GM18861 (cell line): ENCODE data around the gene ELOVL3.
A peak's percentile ranks its signal among the peaks of the same experiment; 100 is the strongest.

Source experiments
- ATAC-seq: cut with Tn5 transposase; IDR thresholded peaks from one replicate; pipeline ENCODE4 v1.9.1; 2021; ENCODE audit not compliant: unreplicated experiment

Gene ELOVL3

DNA sequence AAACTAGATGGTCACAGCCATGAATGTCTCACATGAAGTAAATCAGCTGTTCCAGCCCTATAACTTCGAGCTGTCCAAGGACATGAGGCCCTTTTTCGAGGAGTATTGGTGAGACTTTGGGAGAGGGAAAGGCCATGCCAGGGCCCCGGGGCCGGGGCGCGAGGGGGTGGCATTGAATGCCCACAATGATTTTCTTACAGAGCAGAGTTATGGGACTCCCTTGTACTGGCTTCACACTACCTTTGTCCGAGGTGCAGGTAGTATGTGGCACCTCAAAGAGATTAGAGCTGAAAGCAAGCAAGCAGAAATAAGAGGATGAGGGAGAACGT is 407 bp downstream of the ELOVL3 start:
- ATAC-seq = no peak

DNA sequence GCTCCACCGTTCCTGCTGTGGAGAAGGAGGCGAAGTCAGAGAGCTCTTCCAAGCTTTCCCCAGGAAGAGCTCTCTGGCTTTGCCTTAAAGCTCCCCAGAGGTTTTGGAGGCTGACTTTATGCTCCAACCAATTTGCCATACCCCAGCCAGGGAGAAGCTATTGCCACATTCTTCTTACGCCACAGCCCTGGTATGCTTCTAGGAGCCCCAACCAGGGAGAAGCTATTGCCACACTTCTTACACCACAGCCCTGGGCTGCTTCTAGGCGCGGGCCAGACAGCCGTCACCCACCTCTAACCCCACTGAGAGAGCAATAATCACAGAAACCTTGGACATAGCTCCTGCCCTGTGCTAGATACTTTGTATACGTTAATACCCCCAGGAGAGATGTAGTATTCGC is 951 bp downstream of the ELOVL3 start:
- no peak for ATAC-seq

DNA sequence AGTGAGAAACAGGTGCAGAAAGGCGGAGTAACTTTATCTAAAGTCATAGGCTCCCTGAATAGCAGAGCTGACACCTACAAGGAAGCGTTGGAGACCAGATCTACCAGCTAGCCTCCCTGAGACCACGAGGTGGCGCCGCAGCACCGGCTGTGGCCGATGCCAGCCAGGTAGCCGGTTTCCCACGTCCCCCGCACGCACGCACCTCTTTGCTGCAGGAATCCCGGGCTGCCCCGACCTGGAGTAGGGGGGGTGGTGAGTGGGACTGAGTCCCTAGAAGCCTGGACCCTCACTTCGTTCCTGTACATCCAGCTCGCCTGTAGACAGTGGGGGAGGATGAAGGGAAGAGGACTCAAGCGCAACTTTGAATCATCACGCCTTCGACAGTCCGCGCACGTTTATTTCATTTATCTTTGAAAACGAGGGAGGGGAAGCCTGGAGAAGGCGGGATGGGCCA is 3.7 kb downstream of the ELOVL3 start:
- peak; percentile 38 for ATAC-seq

DNA sequence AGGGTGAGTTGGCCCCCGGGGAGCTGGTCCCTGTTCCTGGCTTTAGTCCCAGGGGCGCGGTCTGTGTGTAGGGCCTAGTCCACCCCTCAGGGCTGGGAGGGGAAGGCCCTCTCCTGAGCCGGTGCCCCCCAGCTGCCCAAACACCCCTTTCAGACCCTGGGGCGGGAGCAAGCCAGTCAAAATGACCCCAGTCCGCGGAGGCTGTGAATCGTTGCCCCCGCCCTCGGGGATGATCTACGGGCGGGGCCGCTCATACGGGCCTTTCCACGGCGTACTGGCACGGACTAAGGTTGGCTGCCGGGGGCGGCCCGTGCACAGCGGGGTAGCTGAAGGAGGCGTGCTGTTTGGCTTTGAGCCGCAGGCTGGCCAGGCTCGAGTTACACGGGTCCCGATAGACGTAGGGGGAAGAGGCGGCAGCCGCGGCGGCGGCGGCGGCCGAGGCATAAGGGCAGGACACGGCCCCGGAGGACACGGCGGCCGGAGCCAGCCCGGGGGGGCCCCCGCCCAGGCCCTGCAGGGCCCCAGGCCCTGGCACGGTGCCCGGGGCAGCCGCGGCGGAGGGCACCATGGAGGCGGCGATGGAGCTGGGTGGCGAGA is 4.3 kb downstream of the ELOVL3 start:
- ATAC-seq = no peak

DNA sequence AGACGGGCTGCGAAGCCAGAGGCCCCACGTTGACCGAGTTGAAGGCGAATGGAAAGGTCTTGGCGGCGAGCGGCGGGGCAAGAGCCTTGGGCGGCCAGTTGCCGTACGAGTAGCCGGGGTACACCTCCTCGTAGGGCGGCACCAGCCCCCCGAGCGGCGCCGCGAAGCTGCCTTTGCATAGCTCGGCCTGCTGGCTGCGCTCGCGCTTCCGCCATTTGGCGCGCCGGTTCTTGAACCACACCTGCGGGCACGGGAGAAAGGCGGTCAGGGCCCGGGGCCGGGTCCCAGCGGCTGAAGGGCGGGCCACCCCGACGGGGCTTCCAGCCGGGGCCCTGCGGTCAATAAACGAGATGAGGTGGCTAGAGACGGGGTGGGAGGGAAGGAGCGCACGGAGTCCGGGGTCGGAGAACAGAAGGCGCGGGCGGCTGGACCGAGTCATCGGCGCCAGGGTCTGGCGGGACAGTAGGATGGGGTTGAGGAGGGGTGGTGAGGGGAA is 4.8 kb downstream of the ELOVL3 start:
- no peak for ATAC-seq

DNA sequence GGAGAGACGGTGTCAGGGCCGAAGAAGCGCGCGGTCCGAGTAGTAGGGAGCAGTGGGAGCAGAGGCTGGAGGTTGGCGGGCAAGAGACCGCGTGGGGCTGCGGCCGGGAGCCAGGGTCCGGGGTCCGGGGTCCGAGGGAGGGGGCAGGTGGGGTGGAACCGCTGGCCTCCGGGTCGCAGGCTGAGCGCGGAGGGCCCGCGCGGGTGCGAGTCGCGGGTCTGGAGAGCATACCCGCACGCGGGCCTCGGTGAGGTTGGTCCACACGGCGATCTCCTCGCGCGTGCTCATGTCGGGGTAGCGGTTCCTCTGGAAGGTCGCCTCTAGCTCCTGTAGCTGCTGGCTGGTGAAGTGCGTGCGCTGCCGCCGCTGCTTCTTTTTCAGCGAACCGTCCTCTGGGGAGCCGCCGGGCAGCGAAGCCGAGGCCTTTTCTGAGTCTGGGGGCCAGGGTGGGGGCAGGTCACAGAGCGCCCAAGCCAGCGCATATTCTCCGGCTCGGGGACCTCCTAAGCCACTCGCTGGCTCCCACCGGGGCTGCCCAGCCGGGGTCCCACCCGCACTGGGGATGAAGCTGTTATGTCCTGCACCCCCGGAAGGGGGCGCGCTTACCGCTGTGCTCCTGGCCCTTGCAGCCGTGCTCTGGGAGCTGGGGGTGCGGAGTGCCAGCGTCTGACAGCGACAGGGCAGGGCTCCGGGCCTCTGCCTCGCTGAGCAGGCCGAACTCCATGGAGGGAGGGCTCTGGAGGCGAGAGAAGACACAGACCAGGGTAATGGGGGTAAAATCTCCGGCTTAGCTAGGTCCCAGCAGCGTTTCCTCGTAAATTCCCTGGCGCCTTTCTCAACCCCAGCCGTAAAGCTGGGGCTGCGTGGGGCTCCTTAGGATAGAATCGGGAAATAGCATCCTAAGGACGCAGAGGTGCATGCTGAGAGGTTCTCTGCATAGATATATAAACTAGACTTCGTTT is 5.5 kb downstream of the ELOVL3 start:
- no peak for ATAC-seq

DNA sequence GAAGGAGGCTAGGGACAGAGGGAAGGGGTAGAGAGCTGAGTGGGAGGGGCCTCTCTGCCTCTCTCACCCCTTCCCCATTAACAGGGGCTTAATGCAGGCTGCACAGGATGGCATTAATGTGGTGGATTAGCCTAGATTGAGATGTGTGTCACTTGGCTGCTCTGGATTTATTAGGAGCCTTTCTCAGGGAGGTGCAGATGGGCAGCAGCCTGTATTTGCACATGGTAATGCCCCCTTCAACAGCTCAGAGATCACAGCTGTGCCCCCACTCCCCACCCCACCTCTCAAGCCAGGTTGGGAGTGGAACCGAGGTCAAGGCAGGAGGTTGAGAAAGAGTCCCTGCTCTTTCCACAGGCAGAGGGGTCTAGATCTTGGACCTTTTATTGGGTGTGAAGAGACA is 7.9 kb downstream of the ELOVL3 start:
- no peak for ATAC-seq

DNA sequence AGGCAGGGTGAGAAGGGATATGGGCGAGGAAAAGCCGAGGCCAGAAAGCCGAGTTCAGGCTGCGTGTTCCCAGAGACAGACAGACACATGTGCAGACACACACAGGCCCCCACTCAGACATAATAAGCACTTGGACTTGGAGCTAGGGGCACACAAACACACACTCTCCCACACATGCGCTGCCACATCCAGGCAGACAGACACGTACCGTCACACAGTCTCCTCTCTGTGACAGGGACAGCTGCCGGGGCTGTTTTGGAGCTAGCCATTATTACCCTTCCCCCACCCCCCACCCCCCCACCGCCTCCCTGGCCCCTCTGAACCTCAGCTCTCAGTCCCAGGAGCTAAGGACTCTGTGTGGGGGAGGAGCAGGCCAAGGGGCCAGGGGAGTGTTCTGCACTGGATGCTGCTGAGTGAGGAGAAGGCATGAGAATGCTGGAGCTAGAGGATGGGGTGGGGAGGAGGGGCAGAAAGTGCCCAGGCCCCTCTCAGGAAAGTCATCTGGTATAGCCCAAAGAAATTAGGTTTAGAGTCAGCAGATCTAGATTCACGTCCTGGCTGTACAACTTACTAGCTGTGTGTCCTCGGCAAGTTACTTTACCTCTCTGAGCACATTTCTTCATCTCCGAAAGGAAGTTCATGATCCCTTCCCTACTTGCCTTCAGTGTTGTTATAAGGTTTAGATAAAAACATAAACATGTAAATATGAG is 8.9 kb downstream of the ELOVL3 start:
- no peak for ATAC-seq

DNA sequence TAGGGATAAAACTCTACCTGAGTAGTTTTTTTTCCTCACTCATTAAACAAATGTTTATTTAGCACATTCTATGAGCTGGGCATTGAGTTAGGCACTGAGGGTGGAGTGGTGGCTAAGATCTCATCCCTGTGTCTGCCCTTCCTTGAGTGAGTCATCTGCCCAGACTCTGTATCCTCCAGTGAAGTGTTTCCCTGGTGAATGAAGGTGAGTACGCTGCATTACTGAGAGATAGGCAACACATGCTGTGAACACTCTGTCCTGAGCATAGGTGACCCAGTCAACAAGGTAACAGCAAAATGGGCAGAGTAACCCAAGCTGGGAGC is 9.5 kb downstream of the ELOVL3 start:
- ATAC-seq = no peak

DNA sequence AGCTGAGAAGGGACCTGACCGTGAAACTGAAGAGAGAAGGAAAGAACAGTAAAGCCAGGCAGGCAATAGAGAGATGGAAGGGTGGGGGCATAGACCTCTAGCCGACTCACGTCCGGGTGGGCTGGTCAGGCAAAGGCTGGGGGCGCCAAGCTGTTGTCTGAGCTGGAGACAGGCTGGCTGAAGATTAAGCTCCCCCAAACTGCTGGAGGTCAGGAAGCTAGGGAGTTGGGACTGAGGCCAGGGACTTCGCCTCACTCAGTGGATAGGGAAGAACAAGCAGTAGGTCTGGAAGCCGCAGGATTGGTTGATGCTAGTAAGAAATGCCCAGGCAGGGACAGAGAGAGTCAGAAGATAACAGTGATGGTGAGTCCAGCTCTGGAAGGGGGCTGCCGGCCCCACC is 9.9 kb downstream of the ELOVL3 start:
- no peak for ATAC-seq

DNA sequence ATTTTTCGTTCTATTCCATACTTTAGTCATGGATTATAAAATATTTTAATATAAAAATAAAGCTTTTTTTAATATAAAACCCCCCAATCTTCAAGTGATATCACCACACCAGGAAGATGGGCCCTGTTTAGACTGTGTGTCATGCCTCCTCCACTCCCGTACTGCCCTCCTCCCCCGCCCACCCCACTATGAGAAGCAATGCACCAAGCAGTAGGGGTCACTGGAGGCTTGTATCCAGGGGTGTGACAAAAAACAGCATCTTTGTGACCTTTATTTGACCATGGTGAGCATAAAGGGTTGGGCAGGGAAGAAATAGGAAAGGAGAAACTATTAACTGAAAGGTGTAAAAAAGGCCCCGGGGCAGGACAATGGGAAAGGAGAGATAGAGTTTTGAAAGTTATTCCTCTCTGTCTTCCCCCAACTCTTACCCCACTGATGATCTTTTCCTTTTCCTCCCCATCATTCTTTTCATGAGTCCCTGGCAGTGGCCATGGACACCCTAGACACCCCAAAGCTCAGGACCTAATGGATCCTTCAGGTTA is 11.7 kb downstream of the ELOVL3 start:
- no peak for ATAC-seq

DNA sequence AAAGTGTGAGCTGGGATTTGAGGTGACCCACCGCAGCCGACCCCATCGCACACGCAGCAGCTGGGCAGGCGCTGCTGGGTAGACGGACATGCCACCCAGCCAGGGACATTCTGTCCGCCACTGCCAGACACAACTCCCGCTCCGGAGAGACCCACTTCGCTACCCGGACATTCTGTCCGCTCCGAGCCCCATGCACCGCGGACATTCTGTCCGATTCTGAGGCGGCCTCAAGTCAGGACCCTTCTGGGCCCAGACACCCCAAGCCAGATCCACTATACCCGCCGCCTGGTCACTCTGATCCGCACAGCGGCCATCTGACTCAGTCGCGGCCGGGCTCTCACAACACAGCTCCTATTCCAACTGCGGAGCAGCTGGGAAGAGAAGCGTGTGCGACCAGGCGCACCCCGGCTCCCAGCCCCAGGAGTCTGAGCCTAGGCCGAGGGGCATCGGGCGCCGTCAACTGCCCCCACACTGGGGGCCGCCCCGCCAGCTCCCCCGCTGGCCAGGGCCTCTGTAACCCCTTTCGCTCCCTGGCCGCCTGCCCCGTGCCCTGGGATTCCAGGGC is 14.4 kb downstream of the ELOVL3 start:
- ATAC-seq = no peak

DNA sequence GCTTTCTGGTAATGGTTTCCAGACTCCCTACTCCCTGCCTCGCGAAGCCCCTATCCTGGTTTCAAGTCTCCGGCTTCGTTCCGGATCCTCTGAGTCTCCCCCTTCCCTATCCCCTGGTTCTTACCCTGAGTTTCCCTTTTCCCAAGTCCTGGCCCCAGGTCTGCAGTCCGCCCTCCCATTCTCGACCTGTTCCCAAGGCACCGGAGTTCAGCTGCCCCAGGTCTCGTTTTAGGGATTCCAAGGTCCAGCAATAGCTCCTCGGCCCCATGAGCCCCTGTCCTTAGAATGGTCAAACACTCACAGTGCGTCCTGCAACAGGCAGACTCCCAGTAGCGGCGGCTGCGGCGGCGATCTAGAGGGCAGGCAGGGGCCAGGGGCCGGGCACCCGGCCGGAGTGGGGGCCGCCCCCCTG is 14.9 kb downstream of the ELOVL3 start:
- no peak for ATAC-seq

DNA sequence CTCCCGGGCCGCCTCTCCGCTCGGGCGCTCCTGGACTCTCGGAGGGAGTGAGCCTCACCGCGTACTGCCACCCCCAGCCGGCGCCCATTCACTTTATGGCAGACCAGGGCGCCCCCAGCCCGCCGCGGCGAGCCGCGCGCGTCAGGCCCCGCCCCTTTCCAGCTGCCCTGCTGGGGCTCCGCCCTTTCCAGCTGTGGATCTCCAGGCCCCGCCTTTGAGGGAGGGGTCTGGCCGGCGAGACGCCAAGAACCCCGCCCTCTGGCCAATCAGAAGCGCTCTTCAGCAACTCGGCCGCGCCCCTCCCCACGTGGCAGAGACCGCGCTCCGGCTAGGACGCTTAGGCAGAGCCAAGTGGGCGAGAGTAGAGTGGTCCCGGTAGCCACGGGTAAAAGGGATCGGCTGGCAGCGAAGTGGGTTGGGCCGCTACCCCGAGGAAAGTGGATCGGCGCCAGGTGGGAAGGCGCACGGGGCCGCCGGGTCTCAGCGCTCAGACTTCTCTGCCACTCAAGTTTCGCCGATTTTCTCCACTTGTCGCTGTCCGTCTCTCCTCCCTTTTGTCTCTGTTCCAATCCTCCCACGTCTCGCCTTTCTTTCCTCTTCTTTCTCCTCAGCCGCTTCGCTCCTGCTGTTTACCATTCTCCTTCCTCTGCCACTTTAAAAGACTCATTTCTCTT is 15.5 kb downstream of the ELOVL3 start, which contains the start of gene PITX3:
TSS of gene PITX3 (minus strand) at position 69 of the 674 bp plus-strand sequence. CDS start 9,432 bp downstream, outside the sequence.
- ATAC-seq = peak; percentile 29

DNA sequence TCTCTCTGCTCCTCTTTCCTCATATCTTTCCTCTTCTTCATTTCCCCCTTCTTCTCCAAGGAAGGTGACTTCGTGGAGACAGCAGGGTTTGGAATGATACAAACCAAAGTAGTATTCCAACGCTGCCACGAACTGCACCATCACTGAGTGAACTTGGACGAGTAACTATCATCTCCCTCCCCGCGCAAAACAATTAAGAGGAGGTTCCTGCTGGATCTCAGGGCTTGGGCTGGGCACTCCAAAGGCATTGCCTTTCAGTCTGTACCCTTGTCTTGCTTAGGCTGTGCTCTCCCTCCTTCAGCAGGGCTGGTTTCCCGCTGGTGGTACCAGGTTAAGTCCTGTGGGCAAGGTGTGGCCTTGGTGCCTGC is 16.0 kb downstream of the ELOVL3 start:
- no peak for ATAC-seq

DNA sequence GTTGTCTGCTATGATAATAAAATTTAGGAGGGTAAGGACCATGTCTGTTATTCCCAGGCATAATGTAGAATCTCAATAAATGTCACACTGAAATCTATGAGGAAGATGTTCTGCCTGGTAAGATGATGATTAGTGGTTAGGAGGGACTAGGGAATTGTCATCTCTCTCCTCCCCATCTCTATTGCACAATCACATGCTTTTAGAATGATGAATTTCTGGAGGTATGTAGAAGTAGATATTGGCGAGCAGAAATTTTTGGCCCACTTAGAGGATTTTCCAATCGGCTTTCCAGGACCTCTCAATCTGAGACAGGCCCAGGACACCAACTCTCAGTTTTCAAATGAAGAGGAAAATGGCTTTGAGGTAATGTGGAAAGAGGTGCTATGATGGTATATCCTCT is 17.2 kb downstream of the ELOVL3 start:
- no peak for ATAC-seq

DNA sequence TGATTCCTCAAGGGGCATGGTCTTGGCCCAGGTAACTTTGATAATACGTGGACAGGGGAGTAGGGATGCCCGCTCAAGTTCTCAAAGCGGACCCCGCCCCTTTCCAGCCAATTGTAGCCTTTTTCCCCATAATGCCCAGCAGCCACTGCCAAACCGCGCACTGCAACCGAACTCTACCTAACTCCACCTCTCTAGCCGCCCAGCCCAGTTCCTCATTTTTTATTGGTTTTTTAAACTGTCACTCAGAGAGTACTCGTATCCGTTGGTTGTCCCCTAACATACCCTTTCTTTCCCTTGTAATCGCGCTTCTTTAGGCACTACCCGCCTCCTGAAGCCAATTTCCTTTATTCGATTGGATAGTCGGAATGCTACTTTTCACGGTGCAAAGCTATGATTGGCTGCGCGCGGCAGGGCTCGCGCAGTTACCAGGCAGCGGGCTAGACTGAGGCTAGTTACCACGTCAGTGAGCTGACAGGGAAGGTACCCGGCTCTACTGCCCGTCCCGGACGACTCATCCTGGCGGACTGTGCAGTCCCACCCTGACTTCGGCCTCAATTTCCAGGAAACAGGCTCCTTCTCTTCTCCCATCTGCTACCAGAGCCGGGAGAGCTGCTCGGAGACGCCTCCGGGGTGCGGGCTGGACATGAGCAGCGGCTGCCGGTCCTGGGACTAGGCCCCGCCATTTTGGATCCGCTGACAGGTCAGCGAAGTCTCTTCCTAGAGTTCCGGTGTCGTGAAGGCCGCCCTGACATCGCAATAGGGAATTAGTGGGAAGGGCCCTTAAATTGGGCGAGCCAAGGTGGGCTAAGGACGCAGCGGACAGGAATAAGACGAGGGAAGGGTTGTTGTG is 19.2 kb downstream of the ELOVL3 start, which contains the start of gene GBF1:
TSS of gene GBF1 (plus strand) at position 451 of the 850 bp plus-strand sequence. CDS start 13,407 bp downstream, outside the sequence.
- peak; percentile 86 for ATAC-seq

DNA sequence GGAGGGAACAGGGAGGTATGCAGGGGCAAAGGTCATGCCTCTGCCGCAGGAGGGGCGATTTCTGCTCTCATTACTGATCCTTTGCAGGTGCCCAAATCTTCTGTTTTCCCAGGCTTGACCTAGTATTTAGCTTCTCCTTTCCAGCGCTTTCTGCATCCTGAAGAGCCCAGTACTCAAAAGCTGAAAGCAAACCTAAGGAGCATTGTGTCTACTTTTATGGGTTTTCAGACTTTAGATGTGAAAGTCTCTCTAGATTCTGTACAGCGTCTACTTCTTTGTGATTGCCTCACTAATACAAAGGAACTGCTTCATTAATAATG is 19.8 kb downstream of the ELOVL3 start:
- no peak for ATAC-seq

DNA sequence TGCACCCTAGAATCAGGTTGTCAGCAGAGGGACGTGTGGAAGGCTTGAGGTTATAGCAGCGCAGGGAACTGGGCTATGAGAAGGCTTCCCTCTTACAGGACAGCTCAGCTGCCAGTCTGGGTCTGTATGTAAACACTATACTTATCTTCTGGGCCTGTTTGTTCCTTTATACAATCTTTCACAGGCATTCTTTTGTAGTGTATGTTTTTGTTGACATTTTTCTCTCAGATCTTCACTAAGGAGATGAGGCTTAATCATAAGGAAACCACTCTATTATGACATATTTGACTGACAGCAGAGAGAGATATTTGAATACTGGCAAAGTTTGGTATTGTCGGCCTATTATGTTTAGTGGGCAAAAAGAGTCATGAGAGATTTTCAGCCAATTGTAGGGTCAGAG is 20.2 kb downstream of the ELOVL3 start:
- no peak for ATAC-seq

DNA sequence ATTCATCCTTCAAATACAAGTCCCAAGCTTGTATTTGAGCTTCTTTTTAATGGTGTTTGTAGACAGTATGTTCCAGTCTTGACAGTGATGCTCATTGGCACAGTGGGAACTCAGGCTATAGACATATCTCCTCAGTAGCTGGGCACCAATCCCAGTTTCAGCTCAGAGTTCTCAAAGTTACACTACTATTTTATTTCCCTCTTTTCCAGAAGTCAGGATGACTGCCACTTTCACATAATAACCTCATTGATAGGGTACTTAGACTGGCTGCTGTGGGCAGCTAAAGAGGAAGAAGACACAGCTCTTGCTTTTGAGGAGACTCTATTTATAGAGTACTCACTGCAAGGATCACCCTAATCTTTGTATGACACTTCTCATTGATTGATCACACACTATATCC is 21.6 kb downstream of the ELOVL3 start:
- no peak for ATAC-seq
